Ishikawa (cell line): Measurements from ENCODE around the gene MORC1.

Experiments
- CEBPB ChIP-seq: IDR thresholded peaks from 2 replicates; pipeline ENCODE4 v1.6.1; 2012
- NFIC ChIP-seq: IDR thresholded peaks from 2 replicates; pipeline ENCODE4 v1.6.1; 2012
- RAD21 ChIP-seq: IDR thresholded peaks from 2 replicates; pipeline ENCODE4 v1.6.1; 2012; ENCODE audit warnings: low read depth
- TAF1 ChIP-seq: IDR thresholded peaks from 2 replicates; pipeline ENCODE4 v1.6.1; 2012; ENCODE audit warnings: low read depth, mild to moderate bottlenecking
- TCF12 ChIP-seq: IDR thresholded peaks from 2 replicates; pipeline ENCODE4 v1.6.1; 2012; ENCODE audit warnings: low read depth
- TEAD4 ChIP-seq: IDR thresholded peaks from 2 replicates; pipeline ENCODE4 v1.6.1; 2012
- YY1 ChIP-seq: IDR thresholded peaks from 2 replicates; pipeline ENCODE4 v1.6.1; 2012; ENCODE audit warnings: low read depth
- TF ChIP-seq, protein P1 (sequence below): IDR thresholded peaks from 2 replicates; pipeline ENCODE4 v1.6.1; 2012; ENCODE audit warnings: low read depth, mild to moderate bottlenecking
- TF ChIP-seq, protein P2 (sequence below): IDR thresholded peaks from 2 replicates; pipeline ENCODE4 v1.6.1; 2012

DNA sequence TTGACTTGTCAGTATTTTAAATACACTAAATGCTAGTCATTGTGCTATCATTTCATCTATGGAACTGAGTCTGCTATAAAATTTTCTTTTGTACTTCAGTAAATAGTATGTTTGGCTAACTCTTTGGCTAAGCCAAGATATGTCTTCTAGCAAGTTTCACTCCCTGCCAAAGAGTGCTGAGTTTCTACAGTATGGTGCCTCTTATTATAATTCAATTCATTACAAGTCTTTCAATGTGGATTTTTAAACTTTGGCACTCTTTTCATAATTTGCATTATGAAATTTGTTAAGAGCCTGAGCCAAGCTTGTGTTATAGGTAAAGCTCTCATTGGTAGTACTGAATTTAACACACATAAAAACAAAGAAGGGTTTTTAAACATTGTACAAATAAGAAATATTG lies 24.4 kb downstream of the MORC1 start:
- TF ChIP-seq TEAD4 (no peak), RAD21 (no peak), TAF1 (no peak), TCF12 (no peak), NFIC (no peak), YY1 (no peak), CEBPB (no peak)
- TF ChIP-seq, protein P1, sequence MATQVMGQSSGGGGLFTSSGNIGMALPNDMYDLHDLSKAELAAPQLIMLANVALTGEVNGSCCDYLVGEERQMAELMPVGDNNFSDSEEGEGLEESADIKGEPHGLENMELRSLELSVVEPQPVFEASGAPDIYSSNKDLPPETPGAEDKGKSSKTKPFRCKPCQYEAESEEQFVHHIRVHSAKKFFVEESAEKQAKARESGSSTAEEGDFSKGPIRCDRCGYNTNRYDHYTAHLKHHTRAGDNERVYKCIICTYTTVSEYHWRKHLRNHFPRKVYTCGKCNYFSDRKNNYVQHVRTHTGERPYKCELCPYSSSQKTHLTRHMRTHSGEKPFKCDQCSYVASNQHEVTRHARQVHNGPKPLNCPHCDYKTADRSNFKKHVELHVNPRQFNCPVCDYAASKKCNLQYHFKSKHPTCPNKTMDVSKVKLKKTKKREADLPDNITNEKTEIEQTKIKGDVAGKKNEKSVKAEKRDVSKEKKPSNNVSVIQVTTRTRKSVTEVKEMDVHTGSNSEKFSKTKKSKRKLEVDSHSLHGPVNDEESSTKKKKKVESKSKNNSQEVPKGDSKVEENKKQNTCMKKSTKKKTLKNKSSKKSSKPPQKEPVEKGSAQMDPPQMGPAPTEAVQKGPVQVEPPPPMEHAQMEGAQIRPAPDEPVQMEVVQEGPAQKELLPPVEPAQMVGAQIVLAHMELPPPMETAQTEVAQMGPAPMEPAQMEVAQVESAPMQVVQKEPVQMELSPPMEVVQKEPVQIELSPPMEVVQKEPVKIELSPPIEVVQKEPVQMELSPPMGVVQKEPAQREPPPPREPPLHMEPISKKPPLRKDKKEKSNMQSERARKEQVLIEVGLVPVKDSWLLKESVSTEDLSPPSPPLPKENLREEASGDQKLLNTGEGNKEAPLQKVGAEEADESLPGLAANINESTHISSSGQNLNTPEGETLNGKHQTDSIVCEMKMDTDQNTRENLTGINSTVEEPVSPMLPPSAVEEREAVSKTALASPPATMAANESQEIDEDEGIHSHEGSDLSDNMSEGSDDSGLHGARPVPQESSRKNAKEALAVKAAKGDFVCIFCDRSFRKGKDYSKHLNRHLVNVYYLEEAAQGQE, result no peak
- TF ChIP-seq, protein P2, sequence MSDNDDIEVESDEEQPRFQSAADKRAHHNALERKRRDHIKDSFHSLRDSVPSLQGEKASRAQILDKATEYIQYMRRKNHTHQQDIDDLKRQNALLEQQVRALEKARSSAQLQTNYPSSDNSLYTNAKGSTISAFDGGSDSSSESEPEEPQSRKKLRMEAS, result no peak
